Endothelial cell of umbilical vein (primary cell): Measurements from ENCODE around the gene SDHC. TPM values are rescaled to one million over a fixed set of nuclear protein-coding genes. Genes with fewer than 3 reads are reported as not detected.
"Not testable (repeated sequence)": the region's sequence is repeated elsewhere in the genome, so short reads cannot be mapped to it uniquely, and the experiment has no call there.

Source experiments
- BruUV-seq: library from RNA; stranded (reverse); fragments of 400-500 nt; replicated peaks from 2 replicates; lab custom pipeline; 2021; lab: Mats Ljungman, UMichigan
- CTCF ChIA-PET: fragments of 300-600, 350-600 bp; sonication (Branson Sonifier 250); formaldehyde crosslinking; loops from one replicate; lab custom pipeline; 2021; ENCODE audit warnings: antibody characterized with exemption, inconsistent platforms; lab: Charles Lee
- POLR2A ChIA-PET: fragments of 300-600, 350-600 bp; sonication (Branson Sonifier 250); formaldehyde crosslinking; loops from one replicate; lab custom pipeline; 2021; ENCODE audit warnings: antibody characterized with exemption, inconsistent platforms; lab: Charles Lee
- DNase-seq: peaks from one replicate; pipeline ENCODE4 v3.0.0-alpha.2; 2011; ENCODE audit warnings: low read depth, low spot score
- FAIRE-seq: peaks from 2 replicates; lab custom pipeline; 2011; peaks lifted over from hg19 to GRCh38; lab: Jason Lieb, UNC
- H2AFZ ChIP-seq: 2 replicates; pipeline ENCODE4 v1.6.0; 2012; ENCODE audit warnings: low read depth, low read length, control low read depth, inconsistent platforms
- H3K27ac ChIP-seq: 2 replicates; pipeline ENCODE4 v1.5.1; 2011; ENCODE audit warnings: low read depth, mild to moderate bottlenecking, control low read depth, low read length, moderate library complexity; ENCODE audit not compliant: insufficient read depth
- H3K27me3 ChIP-seq, 2 experiments: 2 replicates each; pipeline versions ENCODE4 v1.6.0 to v1.6.1; 2011; ENCODE audit warnings: low read length in 2 of 2, mixed read lengths in 1 of 2; ENCODE audit not compliant: control insufficient read depth in 2 of 2, insufficient read depth in 2 of 2
- H3K36me3 ChIP-seq, 2 experiments: 2 replicates in 1 of 2; 3 replicates in 1 of 2; pipeline ENCODE4 v1.5.1; 2011; ENCODE audit warnings: low read length in 2 of 2, mild to moderate bottlenecking in 1 of 2, moderate library complexity in 1 of 2; ENCODE audit not compliant: control insufficient read depth in 2 of 2, insufficient read depth in 2 of 2; ENCODE audit errors: extremely low read depth in 1 of 2
- H3K4me1 ChIP-seq: 3 replicates; pipeline ENCODE4 v1.5.1; 2011; ENCODE audit warnings: mild to moderate bottlenecking, low read length; ENCODE audit not compliant: control insufficient read depth, insufficient read depth; ENCODE audit errors: extremely low read depth
- H3K4me2 ChIP-seq: 2 replicates; pipeline ENCODE4 v1.6.1; 2011; ENCODE audit warnings: low read length, control low read depth, mixed read lengths; ENCODE audit not compliant: insufficient read depth
- H3K4me3 ChIP-seq, 3 experiments: fragments of 200-600 bp in 1 of 3; sonication (generic), shearing (Covaris generic) in 1 of 3; replicated peaks in 1 of 3; 2 replicates each; pipeline ENCODE4 v1.5.1; 2011 to 2016; ENCODE audit warnings: control low read depth in 3 of 3, low read length in 3 of 3, mild to moderate bottlenecking in 2 of 3, inconsistent platforms in 1 of 3, low read depth in 1 of 3, moderate library complexity in 1 of 3; ENCODE audit not compliant: insufficient read depth in 1 of 3
- H3K79me2 ChIP-seq: 2 replicates; pipeline ENCODE4 v1.6.0; 2012; ENCODE audit warnings: low read length, inconsistent platforms; ENCODE audit not compliant: control insufficient read depth, insufficient read depth
- H3K9ac ChIP-seq: replicated peaks from 2 replicates; pipeline ENCODE3; 2011; ENCODE audit warnings: low read length, control low read depth; ENCODE audit not compliant: insufficient read depth; ENCODE audit errors: extremely low read depth
- H3K9me1 ChIP-seq: replicated peaks from 3 replicates; pipeline ENCODE4 v1.6.0; 2011; ENCODE audit warnings: mild to moderate bottlenecking, low read length; ENCODE audit not compliant: control insufficient read depth, insufficient read depth; ENCODE audit errors: extremely low read depth
- H3K9me3 ChIP-seq: replicated peaks from 2 replicates; pipeline ENCODE4 v1.5.1; 2012; ENCODE audit warnings: low read length, inconsistent platforms; ENCODE audit not compliant: control insufficient read depth, insufficient read depth
- H4K20me1 ChIP-seq: replicated peaks from 2 replicates; pipeline ENCODE3; 2011; ENCODE audit warnings: mild to moderate bottlenecking, low read length; ENCODE audit not compliant: control insufficient read depth, insufficient read depth; ENCODE audit errors: extremely low read depth
- EZH2 ChIP-seq: IDR thresholded peaks from 2 replicates; pipeline ENCODE4 v1.6.1; 2012; ENCODE audit warnings: borderline replicate concordance, low read depth, mild to moderate bottlenecking, moderate library complexity, low read length, inconsistent platforms; ENCODE audit not compliant: severe bottlenecking
- GATA2 ChIP-seq: IDR thresholded peaks from 2 replicates; pipeline ENCODE4 v1.7.0; 2011; ENCODE audit warnings: low read depth, mild to moderate bottlenecking, moderate library complexity, mixed read lengths, low read length; ENCODE audit not compliant: insufficient read length, insufficient read depth
- MYC ChIP-seq: IDR thresholded peaks from one replicate; pipeline ENCODE4 v1.6.1; 2011; ENCODE audit warnings: mild to moderate bottlenecking, low read depth, low read length
- POLR2A ChIP-seq: IDR thresholded peaks from 2 replicates; pipeline ENCODE4 v1.6.1; 2012; ENCODE audit warnings: low read depth, mild to moderate bottlenecking, control low read depth, low read length
- POLR2AphosphoS5 ChIP-seq: IDR thresholded peaks from 2 replicates; pipeline ENCODE4 v1.6.1; 2012; ENCODE audit warnings: low read depth, mild to moderate bottlenecking, control low read depth, low read length, moderate library complexity; ENCODE audit not compliant: insufficient read depth
- dilution Hi-C: fragments of 300-500 bp; cut with MboI; formaldehyde crosslinking; loops from one replicate; pipeline ENCODE4 v1.15.0; 2019; ENCODE audit warnings: low sequenced_read_pairs; ENCODE audit not compliant: extremely low pct_ligation_motif_present
- intact Hi-C: fragments of 100-400 bp; cut with micrococcal nuclease; formaldehyde crosslinking; loops from one replicate; pipeline ENCODE4 v1.10.0; 2022
- polyA plus RNA-seq, 4 experiments: library from polyadenylated mRNA; depleted of rRNA in 3 of 4; stranded (reverse) in 3 of 4; unstranded in 1 of 4; fragments of >200 nt; gene quantifications; 2 replicates each; pipeline versions ENCODE4 v1.2.1 to v1.2.3, GENCODE V29; 2011 to 2012; ENCODE audit warnings: missing spikeins in 1 of 4
- total RNA-seq: library from RNA; stranded (reverse); gene quantifications from 2 replicates; pipeline ENCODE4 v1.2.3, GENCODE V29; 2021
- TF ChIP-seq, protein P1 (sequence below), 2 donors: IDR thresholded peaks; 1 replicate in 1 of 2; 2 replicates in 1 of 2; pipeline ENCODE4 v1.5.1; 2011; ENCODE audit warnings: low read length in 2 of 2, mild to moderate bottlenecking in 2 of 2, moderate library complexity in 2 of 2, control low read depth in 1 of 2, inconsistent platforms in 1 of 2, low read depth in 1 of 2; ENCODE audit not compliant: insufficient read depth in 1 of 2; ENCODE audit errors: extremely low read depth in 1 of 2
- TF ChIP-seq, protein P2 (sequence below): IDR thresholded peaks from 2 replicates; pipeline ENCODE4 v1.6.1; 2011; ENCODE audit not compliant: insufficient read depth, insufficient read length

The SDHC gene
- total and polyA plus RNA-seq, 2 donors (not counting 3 experiments of a cell fraction or from before 2014, with no cell fraction given): 148 to 279 TPM

DNA sequence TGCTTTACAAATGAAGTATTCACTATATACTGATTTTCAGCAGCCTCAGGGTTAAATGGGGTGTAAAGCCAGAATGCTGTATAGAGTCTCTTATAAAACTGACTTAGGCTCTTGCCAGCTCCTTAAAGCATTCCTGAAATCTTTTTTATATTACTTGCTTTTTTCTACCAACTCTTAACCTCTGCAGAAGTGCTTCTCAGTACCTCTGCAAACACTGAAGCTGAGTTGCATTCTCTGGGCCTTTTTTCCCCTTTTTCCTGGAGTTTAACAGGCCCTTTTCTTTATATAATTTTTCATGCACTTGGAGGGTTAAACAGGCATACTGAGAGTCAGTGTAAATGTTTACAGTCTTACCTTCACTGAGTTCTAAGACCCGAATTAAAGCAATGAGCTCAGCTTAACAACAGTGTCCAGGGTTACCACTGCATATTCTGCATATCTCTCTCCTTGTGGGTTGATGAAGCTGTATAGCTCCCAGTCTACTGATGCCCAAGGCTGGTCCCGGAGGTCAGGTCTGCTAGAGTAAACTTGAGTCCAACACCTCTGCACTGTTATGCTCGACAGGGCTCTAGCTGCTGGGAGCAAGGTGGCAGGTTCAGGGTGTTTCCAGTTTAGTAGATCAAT, 94.4 kb downstream of the SDHC start:
- ChIA-PET POLR2A (no interaction called here), CTCF (no interaction called here)
- intact Hi-C loops (no loop called here), dilution Hi-C loops (no loop called here)
- no peak overlapping the region for H3K9ac ChIP-seq
- no peaks in the 10 kb centered on the region for H3K4me1 ChIP-seq
- no peak overlapping the region for H3K4me3 ChIP-seq
- H3K9me3 ChIP-seq: no peaks in the 10 kb centered on the region
- no peak overlapping the region for H3K4me2 ChIP-seq
- FAIRE-seq (no peak), DNase-seq (no peak)
- no peaks in the 10 kb centered on the region for H3K36me3 ChIP-seq
- BruUV-seq: no TSS peak
- no peaks in the 10 kb centered on the region for H4K20me1 ChIP-seq
- H3K79me2 ChIP-seq: no peaks in the 10 kb centered on the region
- H3K9me1 ChIP-seq: no peaks in the 10 kb centered on the region
- H3K27ac ChIP-seq: no peak overlapping the region
- no peak for TF ChIP-seq POLR2AphosphoS5
- TF ChIP-seq, protein P1, sequence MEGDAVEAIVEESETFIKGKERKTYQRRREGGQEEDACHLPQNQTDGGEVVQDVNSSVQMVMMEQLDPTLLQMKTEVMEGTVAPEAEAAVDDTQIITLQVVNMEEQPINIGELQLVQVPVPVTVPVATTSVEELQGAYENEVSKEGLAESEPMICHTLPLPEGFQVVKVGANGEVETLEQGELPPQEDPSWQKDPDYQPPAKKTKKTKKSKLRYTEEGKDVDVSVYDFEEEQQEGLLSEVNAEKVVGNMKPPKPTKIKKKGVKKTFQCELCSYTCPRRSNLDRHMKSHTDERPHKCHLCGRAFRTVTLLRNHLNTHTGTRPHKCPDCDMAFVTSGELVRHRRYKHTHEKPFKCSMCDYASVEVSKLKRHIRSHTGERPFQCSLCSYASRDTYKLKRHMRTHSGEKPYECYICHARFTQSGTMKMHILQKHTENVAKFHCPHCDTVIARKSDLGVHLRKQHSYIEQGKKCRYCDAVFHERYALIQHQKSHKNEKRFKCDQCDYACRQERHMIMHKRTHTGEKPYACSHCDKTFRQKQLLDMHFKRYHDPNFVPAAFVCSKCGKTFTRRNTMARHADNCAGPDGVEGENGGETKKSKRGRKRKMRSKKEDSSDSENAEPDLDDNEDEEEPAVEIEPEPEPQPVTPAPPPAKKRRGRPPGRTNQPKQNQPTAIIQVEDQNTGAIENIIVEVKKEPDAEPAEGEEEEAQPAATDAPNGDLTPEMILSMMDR (IDR thresholded peaks at IDR 0.05; ENCODE audit: extremely low read depth in 1 of 2, insufficient read depth in 1 of 2, low read depth in 1 of 2, low read length in 2 of 2): no peak
- no peak for TF ChIP-seq GATA2
- no peak for TF ChIP-seq MYC
- TF ChIP-seq, protein P2, sequence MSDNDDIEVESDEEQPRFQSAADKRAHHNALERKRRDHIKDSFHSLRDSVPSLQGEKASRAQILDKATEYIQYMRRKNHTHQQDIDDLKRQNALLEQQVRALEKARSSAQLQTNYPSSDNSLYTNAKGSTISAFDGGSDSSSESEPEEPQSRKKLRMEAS: no peak
- no peak for TF ChIP-seq EZH2
- no peak for TF ChIP-seq POLR2A
- H3K27me3 ChIP-seq: peaks cover 0 to 2% of the 10 kb centered on the region in 2 experiments
- no peak overlapping the region for H2AFZ ChIP-seq

DNA sequence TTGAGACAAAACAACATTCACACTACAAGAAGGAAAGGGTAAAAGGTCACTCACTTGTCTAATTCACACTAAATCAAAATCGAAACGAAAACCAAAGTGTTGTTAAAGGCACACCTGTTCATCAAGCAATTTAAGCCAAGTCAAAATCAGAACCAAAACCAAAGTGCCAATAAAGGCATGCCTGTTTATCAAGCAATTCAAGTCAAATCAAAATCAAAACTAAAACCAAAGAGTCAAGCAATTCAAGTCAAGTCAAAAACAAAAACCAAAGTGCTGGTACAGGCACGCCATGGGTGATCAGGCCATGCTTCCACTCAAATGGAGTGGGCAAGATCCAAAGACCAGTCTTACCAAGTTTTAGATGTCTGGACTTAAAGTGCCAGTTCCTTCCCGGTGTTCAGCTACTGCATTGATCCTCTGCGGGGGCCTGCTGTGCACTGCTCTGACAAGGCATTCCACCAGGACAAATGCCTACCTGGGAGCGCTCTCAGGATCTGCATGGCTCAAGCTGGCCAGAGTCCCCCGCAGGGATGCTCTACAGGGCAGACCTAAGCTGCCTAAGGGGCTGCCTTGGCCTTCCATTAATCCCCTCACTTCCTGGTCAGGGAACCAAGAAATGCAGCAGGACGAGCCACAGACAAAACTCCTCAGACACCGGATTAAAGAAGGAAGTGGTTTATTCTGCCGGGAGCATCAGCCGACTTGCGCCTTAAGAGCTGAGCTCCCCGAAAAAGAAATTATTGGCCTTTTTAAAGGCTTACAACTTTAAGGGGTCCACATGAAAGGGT, 95.9 kb downstream of the SDHC start:
- H3K36me3 ChIP-seq, H4K20me1 ChIP-seq, DNase-seq, H3K9me3 ChIP-seq, H3K27ac ChIP-seq, CTCF ChIA-PET, H3K4me2 ChIP-seq, H2AFZ ChIP-seq, H3K9ac ChIP-seq, intact Hi-C loops, H3K9me1 ChIP-seq, dilution Hi-C loops, H3K27me3 ChIP-seq, H3K4me3 ChIP-seq, BruUV-seq, POLR2A ChIA-PET, H3K79me2 ChIP-seq, FAIRE-seq, H3K4me1 ChIP-seq: not testable (repeated sequence)

DNA sequence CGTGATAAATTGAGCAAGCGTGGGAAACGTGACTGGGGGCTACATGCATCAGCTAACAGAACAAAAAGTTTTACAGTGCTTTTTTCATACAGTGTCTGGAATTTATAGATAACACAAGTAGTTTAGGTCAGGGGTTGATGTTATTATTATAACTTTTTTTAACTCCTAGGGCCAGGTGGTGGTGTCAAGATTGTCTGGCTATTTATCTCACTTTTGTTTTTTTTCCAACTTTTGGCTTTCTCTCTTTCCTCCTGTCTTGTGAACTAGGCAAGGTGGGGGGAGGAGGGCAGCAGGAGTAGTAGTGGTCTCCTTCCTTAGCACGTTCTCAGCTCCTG, 96.4 kb downstream of the SDHC start:
- dilution Hi-C loops, H2AFZ ChIP-seq, H3K36me3 ChIP-seq, FAIRE-seq, DNase-seq, H4K20me1 ChIP-seq, H3K4me2 ChIP-seq, BruUV-seq, H3K27me3 ChIP-seq, H3K9me3 ChIP-seq, H3K4me3 ChIP-seq, H3K4me1 ChIP-seq, H3K9ac ChIP-seq, POLR2A ChIA-PET, H3K9me1 ChIP-seq, H3K27ac ChIP-seq, intact Hi-C loops, H3K79me2 ChIP-seq, CTCF ChIA-PET: not testable (repeated sequence)
